Activated T-helper 1 cell treated with Interleukin-2 at 50 U/mL for 16 hours (primary cell): ENCODE data around the gene SH3YL1.
A peak's percentile ranks its signal among the peaks of the same experiment; 100 is the strongest.

Experiments used
- DNase-seq: peaks from one replicate; pipeline ENCODE4 v3.0.0-alpha.2; 2020; ENCODE audit warnings: low read depth

SH3YL1 gene

GRCh38 chr2:281381-281780 is 17.5 kb upstream of the SH3YL1 start:
- no peak for DNase-seq

GRCh38 chr2:280650-281110 is 16.8 kb upstream of the SH3YL1 start:
- DNase-seq, result no peak

- no peak for DNase-seq
Observed at GRCh38 chr2:279956-280649, 16.3 kb upstream of the SH3YL1 start.

- no peak for DNase-seq
Observed at GRCh38 chr2:279366-279765, 15.5 kb upstream of the SH3YL1 start.

- no peak for DNase-seq
Observed at GRCh38 chr2:278927-279320, 15.1 kb upstream of the SH3YL1 start.

GRCh38 chr2:278312-278926 is 14.6 kb upstream of the SH3YL1 start:
- no peak for DNase-seq

GRCh38 chr2:275466-275865 is 11.6 kb upstream of the SH3YL1 start:
- DNase-seq, result no peak

GRCh38 chr2:274503-274902 is 10.7 kb upstream of the SH3YL1 start:
- no peak for DNase-seq

- no peak for DNase-seq
Observed at GRCh38 chr2:273333-273732, 9.5 kb upstream of the SH3YL1 start.

- DNase-seq, result no peak
Observed at GRCh38 chr2:271917-272316, 8.1 kb upstream of the SH3YL1 start.

GRCh38 chr2:270861-271260 is 7.0 kb upstream of the SH3YL1 start:
- no peak for DNase-seq

- DNase-seq, result no peak
Observed at GRCh38 chr2:269356-270030, 5.7 kb upstream of the SH3YL1 start.

- no peak for DNase-seq
Observed at GRCh38 chr2:268323-268722, 4.5 kb upstream of the SH3YL1 start.

GRCh38 chr2:264493-265468 is 949 bp upstream of the SH3YL1 start, which contains the start of gene ACP1:
Gene ACP1 (plus strand): TSS chr2:264947. CDS start chr2:264965, 18 bp downstream.
- DNase-seq, result peak; percentile 93

- no peak for DNase-seq
Observed at GRCh38 chr2:263022-263738, 652 bp downstream of the SH3YL1 start.

GRCh38 chr2:262117-262516 is 1.7 kb downstream of the SH3YL1 start:
- no peak for DNase-seq

GRCh38 chr2:260507-261161 is 3.2 kb downstream of the SH3YL1 start:
- DNase-seq, result no peak

- no peak for DNase-seq
Observed at GRCh38 chr2:259789-260331, 4.0 kb downstream of the SH3YL1 start.

- no peak for DNase-seq
Observed at GRCh38 chr2:258933-259332, 4.9 kb downstream of the SH3YL1 start.

GRCh38 chr2:257842-258241 is 6.0 kb downstream of the SH3YL1 start:
- DNase-seq, result no peak

GRCh38 chr2:257429-257828 is 6.4 kb downstream of the SH3YL1 start:
- DNase-seq, result no peak
